Cardiac fibroblast (primary cell): ENCODE results near the gene CYP2B6.

Experiments used
- DNase-seq, 2 donors: peaks; one replicate each; pipeline versions ENCODE4 v3.0.0 to v3.0.0-alpha.2; 2010; ENCODE audit warnings: low read depth in 2 of 2
- H3K4me3 ChIP-seq, 2 donors: replicated peaks in 1 of 2; 1 replicate in 1 of 2; 2 replicates in 1 of 2; pipeline ENCODE4 v1.5.1; 2011; ENCODE audit warnings: low read depth in 2 of 2, low read length in 2 of 2, mild to moderate bottlenecking in 2 of 2, moderate library complexity in 1 of 2
- CTCF ChIP-seq: IDR thresholded peaks from one replicate; pipeline ENCODE4 v1.5.1; 2011; ENCODE audit warnings: low read depth, mild to moderate bottlenecking, low read length, inconsistent platforms

CYP2B6 gene

DNA sequence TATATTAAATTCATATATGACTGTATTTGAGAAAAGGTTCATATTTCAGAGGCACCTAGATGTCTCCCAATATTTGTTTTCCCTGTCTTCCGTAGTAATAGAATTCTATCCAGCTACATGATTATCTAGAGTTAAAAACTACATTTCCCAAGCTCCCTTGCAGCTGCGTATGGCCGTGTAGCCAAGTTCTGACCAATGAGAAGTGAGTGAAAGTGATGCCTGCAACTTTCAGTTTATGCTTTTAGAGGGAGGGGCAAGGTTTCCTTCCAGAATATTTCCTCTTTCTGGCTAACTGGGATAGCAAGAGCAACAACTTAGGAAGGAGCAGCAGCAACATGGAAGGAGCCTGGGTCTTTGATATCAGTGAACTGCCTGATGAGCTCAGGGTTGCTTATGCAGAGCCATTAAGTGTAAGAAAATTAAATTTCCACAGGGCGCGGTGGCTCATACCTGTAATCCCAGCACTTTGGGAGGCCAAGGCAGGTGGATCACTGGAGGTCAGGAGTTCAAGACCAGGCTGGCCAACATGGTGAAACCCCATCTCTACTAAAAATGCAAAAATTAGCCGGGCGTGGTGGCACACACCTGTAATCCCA, 74.0 kb downstream of the CYP2B6 start:
- no peak for TF ChIP-seq CTCF
- DNase-seq = peak; percentile 34 to 44

More for the DNA sequence above, 74.0 kb downstream of the CYP2B6 start:
- no peak overlapping the region for H3K4me3 ChIP-seq
